ENCODE measurements around the gene COA7.

Gene COA7

GRCh38 chr1:52679498-52679897 is 18.6 kb downstream of the COA7 start:
- no peaks in the 10 kb centered on the region for H3K27me3 ChIP-seq (ENCODE audit: control insufficient read depth in 1 of 2, insufficient read depth in 1 of 2, low read length in 2 of 2)
- no peak overlapping the region for H3K4me2 ChIP-seq (ENCODE audit: low read length, poor library complexity, severe bottlenecking)
- H2AFZ ChIP-seq (ENCODE audit: low read depth, low read length) = no peak overlapping the region
- H3K23ac ChIP-seq (ENCODE audit: low read length in 2 of 2) = no peak overlapping the region
- no peak overlapping the region for H2BK15ac ChIP-seq (ENCODE audit: low read depth, poor library complexity, severe bottlenecking)
- no peaks in the 10 kb centered on the region for H3K9me3 ChIP-seq (ENCODE audit: control insufficient read depth, low read length)
- H3K4me1 ChIP-seq (ENCODE audit: control insufficient read depth, insufficient read depth, low read depth, low read length) = no peaks in the 10 kb centered on the region
- no peak overlapping the region for H2BK120ac ChIP-seq (ENCODE audit: low read depth, low read length)
- no peak overlapping the region for H2BK5ac ChIP-seq (ENCODE audit: low read depth, low read length, poor library complexity, severe bottlenecking)
- H3K36me3 ChIP-seq (ENCODE audit: control insufficient read depth in 1 of 2, insufficient read depth in 2 of 2, low read depth in 1 of 2, low read length in 2 of 2) = peaks cover 0 to under 1% of the 10 kb centered on the region in 2 experiments
- no peak for DNase-seq
- no peak overlapping the region for H4K91ac ChIP-seq (ENCODE audit: low read length)
- no peak overlapping the region for H2AK5ac ChIP-seq (ENCODE audit: low read length, severe bottlenecking)
- H3K18ac ChIP-seq (ENCODE audit: low read depth in 1 of 2, low read length in 2 of 2) = no peak overlapping the region
- H3K4ac ChIP-seq (ENCODE audit: low read depth in 1 of 2, low read length in 2 of 2) = no peak overlapping the region
- no peak overlapping the region for H3K9ac ChIP-seq (ENCODE audit: low read length)
- no peak overlapping the region for H3K4me3 ChIP-seq (ENCODE audit: insufficient read depth in 1 of 2, low read depth in 1 of 2, low read length in 2 of 2)
- H4K8ac ChIP-seq (ENCODE audit: low read length) = no peak overlapping the region
- no peaks in the 10 kb centered on the region for H3K79me1 ChIP-seq (replicated peaks; ENCODE audit: low read length, poor library complexity, severe bottlenecking)
- H3K14ac ChIP-seq (ENCODE audit: low read length in 2 of 2) = no peak overlapping the region
- H3K27ac ChIP-seq (ENCODE audit: low read length, poor library complexity, severe bottlenecking) = no peak overlapping the region
- 97% methylated on average over 5 of the region's 5 CpGs for WGBS
- H2BK12ac ChIP-seq (ENCODE audit: low read length in 2 of 2) = no peak overlapping the region

- Histone ChIP-seq H3K4me2 (ENCODE audit: low read length, poor library complexity, severe bottlenecking) (no peak overlapping the region), H3K23ac (ENCODE audit: low read length in 2 of 2) (no peak overlapping the region), H3K27ac (ENCODE audit: low read length, poor library complexity, severe bottlenecking) (no peak overlapping the region), H2AK5ac (ENCODE audit: low read length, severe bottlenecking) (no peak overlapping the region), H3K36me3 (ENCODE audit: control insufficient read depth in 1 of 2, insufficient read depth in 2 of 2, low read depth in 1 of 2, low read length in 2 of 2) (no peaks in the 10 kb centered on the region), H4K8ac (ENCODE audit: low read length) (no peak overlapping the region), H2BK12ac (ENCODE audit: low read length in 2 of 2) (no peak overlapping the region), H3K18ac (ENCODE audit: low read depth in 1 of 2, low read length in 2 of 2) (no peak overlapping the region), H3K4me1 (ENCODE audit: control insufficient read depth, insufficient read depth, low read depth, low read length) (no peaks in the 10 kb centered on the region), H3K9ac (ENCODE audit: low read length) (no peak overlapping the region), H3K4me3 (ENCODE audit: insufficient read depth in 1 of 2, low read depth in 1 of 2, low read length in 2 of 2) (no peak overlapping the region), H3K4ac (ENCODE audit: low read depth in 1 of 2, low read length in 2 of 2) (no peak overlapping the region), H3K14ac (ENCODE audit: low read length in 2 of 2) (no peak overlapping the region), H3K27me3 (ENCODE audit: control insufficient read depth in 1 of 2, insufficient read depth in 1 of 2, low read length in 2 of 2) (no peaks in the 10 kb centered on the region), H2BK120ac (ENCODE audit: low read depth, low read length) (no peak overlapping the region), H2AFZ (ENCODE audit: low read depth, low read length) (no peak overlapping the region), H2BK5ac (ENCODE audit: low read depth, low read length, poor library complexity, severe bottlenecking) (no peak overlapping the region), H2BK15ac (ENCODE audit: low read depth, poor library complexity, severe bottlenecking) (no peak overlapping the region), H3K79me1 (replicated peaks; ENCODE audit: low read length, poor library complexity, severe bottlenecking) (no peaks in the 10 kb centered on the region), H4K91ac (ENCODE audit: low read length) (no peak overlapping the region), H3K9me3 (ENCODE audit: control insufficient read depth, low read length) (no peaks in the 10 kb centered on the region)
- no peak for DNase-seq
- 79% methylated on average over 1 of the region's 1 CpG for WGBS
These were observed 19.1 kb downstream of the COA7 start for GRCh38 chr1:52679048-52679447.

GRCh38 chr1:52677076-52677806 is 20.9 kb downstream of the COA7 start:
- no peak for DNase-seq
- Histone ChIP-seq H2BK5ac (ENCODE audit: low read depth, low read length, poor library complexity, severe bottlenecking) (no peak overlapping the region), H2BK15ac (ENCODE audit: low read depth, poor library complexity, severe bottlenecking) (no peak overlapping the region), H2AK5ac (ENCODE audit: low read length, severe bottlenecking) (no peak overlapping the region), H3K4ac (ENCODE audit: low read depth in 1 of 2, low read length in 2 of 2) (no peak overlapping the region), H3K79me1 (replicated peaks; ENCODE audit: low read length, poor library complexity, severe bottlenecking) (no peaks in the 10 kb centered on the region), H3K36me3 (ENCODE audit: control insufficient read depth in 1 of 2, insufficient read depth in 2 of 2, low read depth in 1 of 2, low read length in 2 of 2) (no peaks in the 10 kb centered on the region), H4K8ac (ENCODE audit: low read length) (no peak overlapping the region), H3K27me3 (ENCODE audit: control insufficient read depth in 1 of 2, insufficient read depth in 1 of 2, low read length in 2 of 2) (no peaks in the 10 kb centered on the region), H3K4me1 (ENCODE audit: control insufficient read depth, insufficient read depth, low read depth, low read length) (peaks cover 4% of the 10 kb centered on the region), H3K14ac (ENCODE audit: low read length in 2 of 2) (no peak overlapping the region), H4K91ac (ENCODE audit: low read length) (no peak overlapping the region), H3K9me3 (ENCODE audit: control insufficient read depth, low read length) (no peaks in the 10 kb centered on the region), H3K4me3 (ENCODE audit: insufficient read depth in 1 of 2, low read depth in 1 of 2, low read length in 2 of 2) (no peak overlapping the region), H3K27ac (ENCODE audit: low read length, poor library complexity, severe bottlenecking) (no peak overlapping the region), H3K4me2 (ENCODE audit: low read length, poor library complexity, severe bottlenecking) (no peak overlapping the region), H3K18ac (ENCODE audit: low read depth in 1 of 2, low read length in 2 of 2) (no peak overlapping the region), H2BK12ac (ENCODE audit: low read length in 2 of 2) (no peak overlapping the region), H3K9ac (ENCODE audit: low read length) (no peak overlapping the region), H2AFZ (ENCODE audit: low read depth, low read length) (no peak overlapping the region), H2BK120ac (ENCODE audit: low read depth, low read length) (no peak overlapping the region), H3K23ac (ENCODE audit: low read length in 2 of 2) (no peak overlapping the region)
- 93% methylated on average over 4 of the region's 6 CpGs for WGBS

- Histone ChIP-seq H3K9ac (ENCODE audit: low read length) (no peak overlapping the region), H3K23ac (ENCODE audit: low read length in 2 of 2) (no peak overlapping the region), H4K8ac (ENCODE audit: low read length) (no peak overlapping the region), H3K36me3 (ENCODE audit: control insufficient read depth in 1 of 2, insufficient read depth in 2 of 2, low read depth in 1 of 2, low read length in 2 of 2) (no peaks in the 10 kb centered on the region), H2BK120ac (ENCODE audit: low read depth, low read length) (no peak overlapping the region), H3K18ac (ENCODE audit: low read depth in 1 of 2, low read length in 2 of 2) (no peak overlapping the region), H3K14ac (ENCODE audit: low read length in 2 of 2) (no peak overlapping the region), H3K27ac (ENCODE audit: low read length, poor library complexity, severe bottlenecking) (no peak overlapping the region), H3K9me3 (ENCODE audit: control insufficient read depth, low read length) (no peaks in the 10 kb centered on the region), H3K4ac (ENCODE audit: low read depth in 1 of 2, low read length in 2 of 2) (no peak overlapping the region), H2BK5ac (ENCODE audit: low read depth, low read length, poor library complexity, severe bottlenecking) (no peak overlapping the region), H2BK12ac (ENCODE audit: low read length in 2 of 2) (no peak overlapping the region), H4K91ac (ENCODE audit: low read length) (no peak overlapping the region), H3K4me2 (ENCODE audit: low read length, poor library complexity, severe bottlenecking) (no peak overlapping the region), H3K4me3 (ENCODE audit: insufficient read depth in 1 of 2, low read depth in 1 of 2, low read length in 2 of 2) (no peak overlapping the region), H3K27me3 (ENCODE audit: control insufficient read depth in 1 of 2, insufficient read depth in 1 of 2, low read length in 2 of 2) (no peaks in the 10 kb centered on the region), H2BK15ac (ENCODE audit: low read depth, poor library complexity, severe bottlenecking) (no peak overlapping the region), H2AK5ac (ENCODE audit: low read length, severe bottlenecking) (no peak overlapping the region), H3K4me1 (ENCODE audit: control insufficient read depth, insufficient read depth, low read depth, low read length) (peaks cover 4% of the 10 kb centered on the region), H3K79me1 (replicated peaks; ENCODE audit: low read length, poor library complexity, severe bottlenecking) (no peaks in the 10 kb centered on the region), H2AFZ (ENCODE audit: low read depth, low read length) (no peak overlapping the region)
- no peak for DNase-seq
- 90% methylated on average over 8 of the region's 8 CpGs for WGBS
These were observed 21.8 kb downstream of the COA7 start for GRCh38 chr1:52676249-52676903.
